Measurements from ENCODE around the gene ADCY10. TPM values are rescaled to one million over a fixed set of nuclear protein-coding genes. Genes with fewer than 3 reads are reported as not detected.

ADCY10 gene
- total and polyA plus RNA-seq, 2 of the 4 experiments (the other 2 are of a cell fraction): under 0.01 to 0.03 TPM

DNA sequence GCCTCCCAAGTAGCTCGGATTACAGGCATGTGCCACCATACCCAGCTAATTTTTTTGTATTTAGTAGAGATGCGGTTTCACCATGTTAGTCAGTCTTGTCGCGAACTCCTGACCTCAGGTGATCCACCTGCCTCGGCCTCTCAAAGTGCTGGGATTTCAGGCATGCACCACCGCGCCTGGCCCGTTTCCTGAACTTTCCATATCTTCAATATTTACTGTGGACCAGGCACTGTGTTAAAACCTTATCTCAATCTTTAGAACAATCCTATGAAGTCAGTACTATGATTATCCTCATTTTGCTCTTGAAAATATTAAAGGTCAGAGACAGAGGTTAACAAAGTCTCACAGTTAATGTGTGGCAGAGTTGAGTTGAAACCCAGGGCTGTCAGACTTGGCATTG, 1.6 kb upstream of the ADCY10 start:
- Histone ChIP-seq H2AFZ (replicated peaks; ENCODE audit: low read length, poor library complexity) (no peak overlapping the region), H3K9me3 (ENCODE audit: control insufficient read depth, insufficient read depth, low read length) (no peaks in the 10 kb centered on the region), H2AK9ac (replicated peaks; ENCODE audit: low read depth, low read length, poor library complexity) (no peak overlapping the region), H3K9me1 (ENCODE audit: insufficient read depth, low read length) (0 out of 2 replicates have a peak, but pooled peaks cover 3% of the 10 kb centered on the region), H3K4me2 (ENCODE audit: low read depth, low read length) (no peak overlapping the region), H3K18ac (ENCODE audit: low read depth, low read length) (no peak overlapping the region), H2AK5ac (ENCODE audit: low read depth, low read length) (no peak overlapping the region), H3K27ac (ENCODE audit: insufficient read depth, low read length) (no peak overlapping the region), H4K5ac (ENCODE audit: low read depth, low read length) (no peak overlapping the region), H3K27me3 (ENCODE audit: control insufficient read depth, insufficient read depth, low read length) (no peaks in the 10 kb centered on the region), H3K4me1 (ENCODE audit: control insufficient read depth, insufficient read depth, low read length) (no peaks in the 10 kb centered on the region; the same call in 1 of the 2 replicates), H3K23ac (ENCODE audit: low read depth, low read length) (no peak overlapping the region), H3K9ac (ENCODE audit: low read depth, low read length) (no peak overlapping the region), H2BK15ac (ENCODE audit: low read depth, low read length) (no peak overlapping the region), H4K91ac (ENCODE audit: insufficient read depth, low read depth, low read length) (no peak overlapping the region), H3K14ac (replicated peaks; ENCODE audit: low read depth, low read length) (no peak overlapping the region), H2BK20ac (ENCODE audit: low read depth, low read length) (no peak overlapping the region), H3K79me1 (ENCODE audit: low read depth in 1 of 2, low read length in 2 of 2) (peaks cover 3% of the 10 kb centered on the region in 2 experiments; a peak in 3 of 4 replicates), H2BK5ac (ENCODE audit: low read depth, low read length, poor library complexity, severe bottlenecking) (no peak overlapping the region), H3K4me3 (ENCODE audit: insufficient read depth, low read depth, low read length) (no peak overlapping the region), H4K8ac (ENCODE audit: low read depth in 2 of 2, low read length in 2 of 2) (no peak overlapping the region), H4K20me1 (ENCODE audit: insufficient read depth, low read length) (no peaks in the 10 kb centered on the region), H2BK120ac (ENCODE audit: low read depth, low read length) (no peak overlapping the region), H3K36me3 (ENCODE audit: control insufficient read depth, insufficient read depth, low read length) (peaks cover 8% of the 10 kb centered on the region), H3K4ac (ENCODE audit: low read depth, low read length) (no peak overlapping the region), H3K56ac (ENCODE audit: extremely low read depth, insufficient read depth, low read length) (no peak overlapping the region)
- 90% methylated on average over 7 of the region's 8 CpGs; no CpG with 5 or more reads in 1 of the 2 experiments for WGBS, 2 experiments (ENCODE audit: extremely low coverage in 2 of 2, insufficient read length in 1 of 2)
- BruUV-seq (replicated peaks): no TSS peak
- intact Hi-C loops (cut with micrococcal nuclease) (no loop called here), in situ Hi-C loops (cut with MboI; ENCODE audit: low sequenced_read_pairs) (no loop called here), dilution Hi-C loops (cut with HindIII; ENCODE audit: low sequenced_read_pairs, unreplicated experiment) (no loop called here)
- POLR2A ChIA-PET (ENCODE audit: unreplicated experiment): no interaction called here
- DNase-seq (no peak), ATAC-seq (ENCODE audit: low read depth) (no peak)
- TF ChIP-seq CHD1 (IDR thresholded peaks at IDR 0.05; ENCODE audit: low read depth, low read length) (no peak), CEBPB (IDR thresholded peaks at IDR 0.05; ENCODE audit: low read depth, low read length) (no peak), MXI1 (IDR thresholded peaks at IDR 0.05; ENCODE audit: borderline replicate concordance, low read depth, low read length) (no peak), MAZ (IDR thresholded peaks at IDR 0.05; ENCODE audit: borderline replicate concordance, low read depth, low read length) (no peak)
- CTCF ChIA-PET: no interaction called here

All from IMR-90 (cell line).